Right kidney (tissue), 1 donor: ENCODE data around the gene NPPA.
"Not testable (repeated sequence)": the region's sequence is repeated elsewhere in the genome, so short reads cannot be mapped to it uniquely, and the experiment has no call there.

Source experiments
- DNase-seq: peaks from one replicate; pipeline ENCODE4 v3.0.0-alpha.2; 2016

NPPA gene

GRCh38 chr1:11805422-11806306, 41.9 kb downstream of the NPPA start, which contains the start of the genes CLCN6 and MTHFR:
CLCN6 (plus strand) TSS chr1:11806191; CDS start chr1:11806263, 72 bp downstream.
MTHFR (minus strand) TSS chr1:11805964; CDS start chr1:11803116, 2,848 bp downstream.
- peak; percentile 96 for DNase-seq

- no peak for DNase-seq
Measured at GRCh38 chr1:11804666-11805421, 42.7 kb downstream of the NPPA start.

- not testable (repeated sequence) for DNase-seq
Measured at GRCh38 chr1:11803924-11804665, 43.5 kb downstream of the NPPA start.

GRCh38 chr1:11802973-11803885, 44.4 kb downstream of the NPPA start:
- peak; percentile 77 for DNase-seq

GRCh38 chr1:11802616-11802972, 45.0 kb downstream of the NPPA start:
- DNase-seq, result peak; percentile 38

- no peak for DNase-seq
Measured at GRCh38 chr1:11800756-11801433, 46.7 kb downstream of the NPPA start.

GRCh38 chr1:11800391-11800755, 47.2 kb downstream of the NPPA start:
- DNase-seq, result no peak

- DNase-seq, result no peak
Measured at GRCh38 chr1:11799896-11800295, 47.7 kb downstream of the NPPA start.

GRCh38 chr1:11799099-11799498, 48.5 kb downstream of the NPPA start:
- no peak for DNase-seq

GRCh38 chr1:11797525-11798216, 49.9 kb downstream of the NPPA start:
- DNase-seq, result no peak

GRCh38 chr1:11796036-11796828, 51.4 kb downstream of the NPPA start:
- DNase-seq, result no peak
